Ishikawa (cell line): ENCODE data around the gene IPCEF1.

Experiments
- CEBPB ChIP-seq: IDR thresholded peaks from 2 replicates; pipeline ENCODE4 v1.6.1; 2012
- CREB1 ChIP-seq: IDR thresholded peaks from 2 replicates; pipeline ENCODE4 v1.6.1; 2012; ENCODE audit warnings: low read depth
- EGR1 ChIP-seq: IDR thresholded peaks from 2 replicates; pipeline ENCODE4 v1.6.1; 2012
- EP300 ChIP-seq: IDR thresholded peaks from 2 replicates; pipeline ENCODE4 v1.6.1; 2012; ENCODE audit warnings: borderline replicate concordance
- FOXM1 ChIP-seq: IDR thresholded peaks from 2 replicates; pipeline ENCODE4 v1.6.1; 2012; ENCODE audit warnings: low read depth, borderline replicate concordance
- NFIC ChIP-seq: IDR thresholded peaks from 2 replicates; pipeline ENCODE4 v1.6.1; 2012
- RAD21 ChIP-seq: IDR thresholded peaks from 2 replicates; pipeline ENCODE4 v1.6.1; 2012; ENCODE audit warnings: low read depth
- TAF1 ChIP-seq: IDR thresholded peaks from 2 replicates; pipeline ENCODE4 v1.6.1; 2012; ENCODE audit warnings: low read depth, mild to moderate bottlenecking
- TCF12 ChIP-seq: IDR thresholded peaks from 2 replicates; pipeline ENCODE4 v1.6.1; 2012; ENCODE audit warnings: low read depth
- TEAD4 ChIP-seq: IDR thresholded peaks from 2 replicates; pipeline ENCODE4 v1.6.1; 2012
- YY1 ChIP-seq: IDR thresholded peaks from 2 replicates; pipeline ENCODE4 v1.6.1; 2012; ENCODE audit warnings: low read depth
- ZBTB7A ChIP-seq: IDR thresholded peaks from 2 replicates; pipeline ENCODE4 v1.6.1; 2012; ENCODE audit warnings: low read depth
- TF ChIP-seq, protein P1 (sequence below): IDR thresholded peaks from 2 replicates; pipeline ENCODE4 v1.6.1; 2012
- TF ChIP-seq, protein P2 (sequence below): IDR thresholded peaks from 2 replicates; pipeline ENCODE4 v1.6.1; 2012; ENCODE audit warnings: low read depth, mild to moderate bottlenecking
- TF ChIP-seq, protein P3 (sequence below): IDR thresholded peaks from 2 replicates; pipeline ENCODE4 v1.6.1; 2012

The IPCEF1 gene

DNA sequence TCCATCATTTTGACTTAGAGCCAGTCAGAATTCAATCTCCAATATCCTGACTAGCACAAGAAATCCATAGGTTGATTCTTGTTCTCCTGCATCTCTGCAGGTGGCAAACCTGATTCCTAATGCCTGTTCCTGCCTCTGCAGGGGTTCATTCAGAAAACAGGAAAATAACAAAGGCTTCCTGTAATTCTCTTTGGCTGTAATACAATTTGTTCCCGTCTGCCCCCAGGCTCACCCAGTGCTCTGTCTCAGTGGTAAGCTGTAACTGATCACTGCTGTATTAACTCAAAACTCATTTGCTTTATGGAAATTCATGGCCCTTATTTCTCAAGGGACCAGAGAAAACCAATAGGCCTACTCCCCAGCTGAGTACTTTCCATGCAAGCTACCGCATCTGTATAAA lies 228.9 kb downstream of the IPCEF1 start:
- TF ChIP-seq EP300 (no peak), YY1 (no peak), EGR1 (no peak), ZBTB7A (no peak), TEAD4 (no peak)

DNA sequence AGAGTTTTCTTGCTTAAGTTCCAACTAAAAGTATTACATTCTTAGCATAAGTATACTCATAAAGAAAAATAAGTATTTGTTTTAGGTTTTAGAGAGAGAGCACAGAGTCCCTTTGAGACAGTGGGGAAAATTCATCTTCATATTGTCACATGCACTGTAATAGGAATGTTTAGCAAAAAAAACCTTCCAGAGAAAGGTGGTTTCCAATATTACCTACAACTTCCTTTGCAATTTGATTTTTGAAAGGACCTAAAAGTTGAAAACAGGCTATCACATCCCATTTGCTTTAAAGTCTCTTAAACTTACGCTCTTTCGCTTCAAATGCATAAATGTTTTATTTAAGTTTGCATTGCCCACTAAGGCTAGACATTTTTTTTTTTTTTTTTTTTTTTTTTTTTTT lies 231.2 kb downstream of the IPCEF1 start:
- TF ChIP-seq, protein P1, sequence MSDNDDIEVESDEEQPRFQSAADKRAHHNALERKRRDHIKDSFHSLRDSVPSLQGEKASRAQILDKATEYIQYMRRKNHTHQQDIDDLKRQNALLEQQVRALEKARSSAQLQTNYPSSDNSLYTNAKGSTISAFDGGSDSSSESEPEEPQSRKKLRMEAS, result no peak
- TF ChIP-seq EGR1, result no peak
- no peak for TF ChIP-seq YY1
- TF ChIP-seq CEBPB, result no peak
- no peak for TF ChIP-seq RAD21
- TF ChIP-seq TAF1, result no peak
- TF ChIP-seq, protein P2, sequence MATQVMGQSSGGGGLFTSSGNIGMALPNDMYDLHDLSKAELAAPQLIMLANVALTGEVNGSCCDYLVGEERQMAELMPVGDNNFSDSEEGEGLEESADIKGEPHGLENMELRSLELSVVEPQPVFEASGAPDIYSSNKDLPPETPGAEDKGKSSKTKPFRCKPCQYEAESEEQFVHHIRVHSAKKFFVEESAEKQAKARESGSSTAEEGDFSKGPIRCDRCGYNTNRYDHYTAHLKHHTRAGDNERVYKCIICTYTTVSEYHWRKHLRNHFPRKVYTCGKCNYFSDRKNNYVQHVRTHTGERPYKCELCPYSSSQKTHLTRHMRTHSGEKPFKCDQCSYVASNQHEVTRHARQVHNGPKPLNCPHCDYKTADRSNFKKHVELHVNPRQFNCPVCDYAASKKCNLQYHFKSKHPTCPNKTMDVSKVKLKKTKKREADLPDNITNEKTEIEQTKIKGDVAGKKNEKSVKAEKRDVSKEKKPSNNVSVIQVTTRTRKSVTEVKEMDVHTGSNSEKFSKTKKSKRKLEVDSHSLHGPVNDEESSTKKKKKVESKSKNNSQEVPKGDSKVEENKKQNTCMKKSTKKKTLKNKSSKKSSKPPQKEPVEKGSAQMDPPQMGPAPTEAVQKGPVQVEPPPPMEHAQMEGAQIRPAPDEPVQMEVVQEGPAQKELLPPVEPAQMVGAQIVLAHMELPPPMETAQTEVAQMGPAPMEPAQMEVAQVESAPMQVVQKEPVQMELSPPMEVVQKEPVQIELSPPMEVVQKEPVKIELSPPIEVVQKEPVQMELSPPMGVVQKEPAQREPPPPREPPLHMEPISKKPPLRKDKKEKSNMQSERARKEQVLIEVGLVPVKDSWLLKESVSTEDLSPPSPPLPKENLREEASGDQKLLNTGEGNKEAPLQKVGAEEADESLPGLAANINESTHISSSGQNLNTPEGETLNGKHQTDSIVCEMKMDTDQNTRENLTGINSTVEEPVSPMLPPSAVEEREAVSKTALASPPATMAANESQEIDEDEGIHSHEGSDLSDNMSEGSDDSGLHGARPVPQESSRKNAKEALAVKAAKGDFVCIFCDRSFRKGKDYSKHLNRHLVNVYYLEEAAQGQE, result no peak
- no peak for TF ChIP-seq NFIC
- TF ChIP-seq, protein P3, sequence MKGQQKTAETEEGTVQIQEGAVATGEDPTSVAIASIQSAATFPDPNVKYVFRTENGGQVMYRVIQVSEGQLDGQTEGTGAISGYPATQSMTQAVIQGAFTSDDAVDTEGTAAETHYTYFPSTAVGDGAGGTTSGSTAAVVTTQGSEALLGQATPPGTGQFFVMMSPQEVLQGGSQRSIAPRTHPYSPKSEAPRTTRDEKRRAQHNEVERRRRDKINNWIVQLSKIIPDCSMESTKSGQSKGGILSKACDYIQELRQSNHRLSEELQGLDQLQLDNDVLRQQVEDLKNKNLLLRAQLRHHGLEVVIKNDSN, result no peak
- no peak for TF ChIP-seq EP300
- TF ChIP-seq FOXM1, result no peak
- TF ChIP-seq TEAD4, result no peak
- TF ChIP-seq TCF12, result no peak
- TF ChIP-seq CREB1, result no peak
- no peak for TF ChIP-seq ZBTB7A

DNA sequence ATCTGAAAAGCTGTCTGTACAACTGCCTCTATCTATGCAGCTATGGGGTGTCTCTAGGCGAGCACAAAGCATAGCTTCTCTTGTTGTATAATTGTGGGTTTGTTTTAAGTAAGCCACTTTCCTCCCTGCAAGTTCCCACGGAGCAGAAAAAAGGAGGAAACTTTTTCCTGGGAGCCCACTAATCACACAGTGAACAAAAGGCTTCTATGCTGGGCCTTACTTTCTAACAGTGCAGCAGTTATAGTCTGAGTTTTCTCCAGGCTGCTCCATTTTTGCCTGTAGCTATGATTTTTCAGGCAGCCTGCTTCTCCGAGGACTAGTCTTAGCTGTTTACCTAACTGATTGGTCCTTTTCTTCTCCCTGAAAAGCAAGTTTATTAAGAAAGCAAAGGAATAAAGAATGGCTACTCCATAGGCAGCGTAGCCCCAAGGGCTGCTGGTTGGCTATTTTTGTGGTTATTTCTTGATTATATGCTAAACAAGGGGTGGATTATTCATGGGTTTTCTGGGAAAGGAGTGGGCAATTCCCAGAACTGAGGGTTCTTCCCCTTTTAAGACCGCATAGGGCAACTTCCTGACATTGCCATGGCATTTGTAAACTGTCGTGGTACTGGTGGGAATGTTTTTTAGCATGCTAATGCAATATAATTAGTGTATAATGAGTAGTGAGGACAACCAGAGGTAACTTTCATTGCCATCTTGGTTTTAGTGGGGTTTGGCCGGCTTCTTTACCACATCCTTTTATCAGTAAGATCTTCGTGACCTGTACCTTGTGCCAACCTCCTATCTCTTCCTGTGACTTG lies 233.2 kb downstream of the IPCEF1 start:
- TF ChIP-seq, protein P2, result no peak
- TF ChIP-seq ZBTB7A, result no peak
- TF ChIP-seq, protein P3, result no peak
- TF ChIP-seq YY1, result no peak

DNA sequence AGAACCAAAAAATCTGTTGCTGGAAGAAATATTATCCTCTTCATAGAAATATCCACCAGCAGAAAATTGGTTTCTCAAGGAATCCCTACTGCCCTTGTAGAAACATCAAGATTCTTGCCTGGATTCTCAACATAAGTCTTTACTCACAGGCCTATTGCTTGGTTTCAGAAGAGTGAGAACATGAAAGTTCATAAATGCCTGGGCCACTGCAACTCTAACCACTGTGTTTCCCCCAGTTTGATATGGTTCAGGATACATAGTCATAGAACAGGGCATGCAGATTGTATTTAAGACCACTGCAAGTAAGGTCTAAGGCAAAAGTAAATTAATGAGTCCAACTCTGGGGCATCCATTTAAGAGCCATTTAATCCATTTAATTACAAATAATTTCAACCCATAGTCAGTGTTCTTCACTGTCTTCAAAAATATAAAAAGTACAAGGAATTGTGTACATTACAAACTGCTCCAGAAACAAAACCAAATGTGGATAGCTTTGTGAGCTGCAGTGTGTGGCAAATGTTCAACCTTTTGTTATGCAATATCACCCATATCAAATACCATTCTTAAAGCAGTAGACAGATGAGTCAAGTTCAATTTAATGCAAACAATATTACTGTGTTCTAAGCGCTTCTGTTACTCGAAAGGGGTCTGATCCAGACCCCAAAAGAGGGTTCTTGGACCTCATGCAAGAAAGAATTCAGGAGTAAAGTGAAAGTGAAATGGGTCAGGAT lies 234.2 kb downstream of the IPCEF1 start:
- TF ChIP-seq, protein P2, result no peak
- TF ChIP-seq EGR1, result no peak

DNA sequence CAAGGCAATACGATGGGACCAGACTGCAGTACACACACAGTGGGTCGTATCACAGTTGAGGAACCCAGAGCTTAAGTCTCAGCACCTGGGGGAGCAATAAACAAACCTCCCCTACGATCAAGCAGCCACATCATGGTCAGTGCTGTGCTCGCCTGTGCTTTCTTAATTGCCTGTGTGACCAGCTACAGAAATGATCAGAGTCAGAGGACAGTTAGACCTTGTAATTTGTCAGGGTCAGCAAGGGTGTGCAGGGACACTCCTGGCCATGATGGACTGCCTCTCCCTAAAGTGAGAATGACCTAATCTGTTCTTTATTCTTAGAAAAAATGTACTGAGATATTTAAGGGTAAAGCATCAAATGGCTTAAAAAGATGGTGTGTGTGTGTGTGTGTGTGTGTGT lies 239.1 kb downstream of the IPCEF1 start:
- TF ChIP-seq EP300, result no peak
- TF ChIP-seq, protein P3, result no peak
- no peak for TF ChIP-seq EGR1
- no peak for TF ChIP-seq FOXM1
- no peak for TF ChIP-seq TEAD4
- TF ChIP-seq, protein P2, result no peak
- no peak for TF ChIP-seq CREB1
- no peak for TF ChIP-seq CEBPB
- TF ChIP-seq TAF1, result no peak
- TF ChIP-seq YY1, result no peak
- no peak for TF ChIP-seq NFIC
